Fibroblast of skin of right biceps (primary cell): ENCODE data around the gene IRX5.

ENCODE experiments used
- DNase-seq: peaks from one replicate; pipeline ENCODE4 v3.0.0-alpha.2; 2013

IRX5 gene

DNA sequence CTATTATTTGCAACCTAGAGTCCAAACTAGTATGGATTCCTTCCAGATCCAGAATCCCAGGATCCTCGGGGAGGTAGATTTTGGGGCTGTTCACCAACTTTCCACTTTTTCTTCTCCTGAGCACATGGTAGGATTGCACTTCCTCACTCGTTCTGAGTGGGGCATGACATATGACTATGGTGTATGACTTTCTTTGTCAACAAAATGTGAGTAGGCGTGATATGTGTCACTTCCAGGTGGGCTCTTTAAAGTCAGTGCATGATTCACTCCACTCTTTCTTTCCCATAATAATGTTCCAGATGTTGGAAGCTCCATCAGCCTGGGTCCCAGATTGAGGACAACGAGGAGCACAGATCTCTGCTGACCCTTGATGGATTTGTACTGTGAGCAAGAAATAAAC, 21.5 kb downstream of the IRX5 start:
- no peak for DNase-seq

DNA sequence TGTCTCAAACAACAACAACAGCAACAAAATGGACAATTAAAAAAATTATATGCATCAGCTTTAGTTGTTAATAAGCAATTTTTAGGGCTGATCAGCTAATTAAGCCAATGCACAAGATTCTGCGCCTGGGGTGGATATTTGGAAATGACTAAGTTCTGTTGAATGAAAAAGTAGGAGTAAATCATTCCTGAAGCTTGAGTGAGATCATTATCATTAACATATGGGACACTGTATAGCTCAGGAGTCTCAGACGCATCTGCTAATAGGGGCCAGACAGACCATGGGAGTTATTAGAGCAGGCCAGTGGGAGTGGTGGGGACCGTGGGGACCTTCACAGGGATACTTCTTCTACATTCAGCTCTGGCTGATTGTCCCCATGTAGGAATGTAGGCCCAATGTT, 22.8 kb downstream of the IRX5 start:
- peak; percentile 59 for DNase-seq

DNA sequence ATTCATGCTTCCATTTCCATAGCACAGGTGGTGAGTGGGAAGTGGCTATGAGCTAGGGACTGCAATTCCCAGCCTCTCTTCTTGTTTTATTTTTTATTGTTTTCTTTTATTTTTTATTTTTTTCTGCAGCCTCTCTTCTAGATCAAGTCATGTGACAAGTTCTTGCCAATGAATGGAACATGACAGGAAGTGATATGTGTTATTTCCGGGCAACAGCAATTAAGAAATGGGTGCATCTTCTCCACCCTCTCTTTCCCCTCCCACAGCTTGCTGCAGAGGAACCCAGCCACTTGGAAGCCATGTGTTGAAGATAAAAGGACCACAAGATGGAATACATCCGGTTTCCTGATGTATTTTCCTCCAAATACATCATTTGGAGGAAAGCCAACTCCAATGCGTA, 23.6 kb downstream of the IRX5 start:
- DNase-seq = peak; percentile 23

DNA sequence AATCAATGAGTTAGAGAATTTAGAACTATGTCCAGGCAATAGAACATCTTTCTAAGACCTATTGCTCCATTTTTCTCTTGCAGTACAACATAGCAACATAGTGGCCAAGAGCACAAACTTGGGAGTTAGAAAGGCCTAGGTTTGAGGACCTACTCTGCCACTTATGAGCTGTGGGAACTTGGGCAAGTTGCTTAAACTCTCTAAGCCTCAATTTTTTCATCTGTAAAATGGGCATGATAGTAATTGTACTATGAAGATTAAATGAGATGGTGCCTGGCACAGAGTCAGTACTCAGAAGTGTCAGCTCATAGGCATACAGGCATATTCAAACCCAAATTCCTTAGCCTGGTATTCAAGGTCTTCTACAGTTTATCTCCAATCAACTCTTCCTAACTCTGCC, 25.1 kb downstream of the IRX5 start:
- no peak for DNase-seq

DNA sequence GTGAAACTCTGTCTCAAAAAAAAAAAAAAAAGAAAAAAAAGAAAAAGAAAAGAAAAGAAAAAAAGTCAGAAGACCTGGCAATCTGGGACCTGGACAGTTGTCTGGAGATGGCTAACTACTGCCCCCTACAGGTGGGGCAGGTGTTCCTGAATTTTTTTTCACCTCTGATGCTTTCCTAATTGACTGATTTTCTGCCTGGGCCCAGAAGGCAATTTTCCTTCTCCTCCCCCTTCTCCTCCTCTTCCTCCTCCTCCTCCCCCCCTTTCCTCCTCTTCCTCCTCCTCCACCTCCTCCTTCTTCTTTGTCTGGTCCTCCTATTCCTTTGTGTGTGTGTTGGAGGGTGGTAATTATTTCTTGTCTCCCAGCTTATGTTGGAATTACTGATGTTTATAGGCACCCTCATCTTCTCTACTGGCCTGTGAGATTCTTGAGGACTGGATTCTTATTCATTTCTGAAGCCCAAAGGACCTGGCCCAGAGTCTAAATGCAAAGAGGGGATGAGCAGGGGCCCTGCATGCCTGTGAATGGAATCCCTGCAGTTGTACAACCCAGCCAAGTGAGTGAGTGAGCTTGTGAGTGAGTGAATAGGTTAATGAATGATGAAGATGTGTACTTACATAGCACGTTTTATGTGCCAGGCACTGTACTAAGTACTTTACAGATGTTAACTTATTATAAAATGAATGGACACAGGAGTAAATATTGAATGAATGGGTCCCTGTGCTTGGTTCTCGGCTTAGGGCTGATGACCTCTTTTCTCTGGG, 26.9 kb downstream of the IRX5 start:
- DNase-seq = peak; percentile 31

DNA sequence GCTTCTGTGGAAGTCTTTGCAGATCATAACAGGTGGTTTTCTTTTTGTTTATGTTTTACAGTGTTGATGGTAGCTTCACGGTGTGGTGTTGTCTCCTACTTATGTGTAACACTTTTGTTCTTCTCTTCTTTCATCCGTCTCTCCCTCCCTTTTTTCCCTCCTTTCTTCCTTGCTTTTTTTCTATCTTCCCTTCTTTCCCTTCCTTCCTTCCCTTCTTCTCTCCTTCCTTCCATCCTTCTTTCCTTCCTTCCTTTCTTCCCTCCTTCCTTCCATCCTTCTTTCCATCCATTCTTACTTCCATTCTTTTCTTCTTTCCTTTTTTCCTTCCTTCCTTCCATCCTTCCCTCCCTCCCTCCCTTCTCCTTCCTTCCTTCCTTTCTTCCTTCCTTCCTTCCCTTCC, 31.4 kb downstream of the IRX5 start:
- no peak for DNase-seq

DNA sequence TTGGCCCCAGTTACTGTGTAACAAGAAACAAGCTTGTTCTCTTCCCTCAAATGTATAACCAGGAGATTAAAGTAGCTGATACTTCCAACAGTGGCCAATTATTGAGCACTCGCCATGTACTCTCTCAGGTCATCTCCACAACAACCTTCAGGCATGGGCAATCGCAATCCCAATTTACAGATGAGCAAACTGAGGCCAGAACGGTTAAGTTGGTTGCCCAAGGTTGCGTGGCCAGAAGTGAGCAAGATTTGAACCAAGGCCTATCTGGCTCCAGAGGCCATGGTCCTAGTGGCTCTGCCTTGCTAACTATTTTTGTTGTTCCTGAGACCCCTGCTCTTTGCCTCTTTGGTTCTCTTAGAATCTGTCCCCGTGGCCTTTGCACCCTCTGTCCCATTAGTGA, 33.6 kb downstream of the IRX5 start:
- DNase-seq = no peak

DNA sequence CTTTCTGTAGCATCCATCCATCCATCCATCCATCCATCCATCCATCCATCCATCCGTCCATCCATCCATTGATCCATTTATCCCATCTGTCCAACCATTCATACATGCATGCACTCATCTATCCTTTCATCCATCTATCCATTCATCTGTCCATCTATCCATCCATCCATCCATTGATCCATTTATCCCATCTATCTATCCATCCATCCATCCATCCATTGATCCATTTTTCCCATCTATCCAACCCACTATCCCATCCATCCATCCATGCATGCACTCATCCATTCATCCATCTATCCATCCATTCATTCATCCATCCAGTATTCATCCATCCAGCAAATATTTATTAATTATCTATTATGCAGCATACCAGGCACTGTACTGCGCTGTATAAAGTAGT, 34.8 kb downstream of the IRX5 start:
- DNase-seq = no peak

DNA sequence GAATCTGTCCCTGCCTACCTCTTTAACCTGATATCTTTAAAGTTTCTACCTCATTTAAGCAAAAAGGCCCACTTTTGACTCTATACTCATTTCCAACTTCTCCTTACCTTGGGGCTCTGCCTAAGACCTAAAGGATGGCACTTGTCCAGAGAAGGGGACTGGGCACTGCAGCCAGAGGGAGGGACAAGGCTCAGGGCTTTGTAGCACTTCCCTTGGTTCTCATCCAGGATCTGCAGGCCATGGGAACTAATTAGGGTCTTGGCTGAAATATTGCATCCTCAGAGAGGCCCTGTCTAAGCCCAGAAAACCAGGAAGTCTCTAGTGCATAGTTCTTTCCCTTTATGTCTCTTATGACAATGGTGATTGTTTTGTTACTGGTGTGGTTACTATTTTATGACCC, 37.3 kb downstream of the IRX5 start:
- no peak for DNase-seq

DNA sequence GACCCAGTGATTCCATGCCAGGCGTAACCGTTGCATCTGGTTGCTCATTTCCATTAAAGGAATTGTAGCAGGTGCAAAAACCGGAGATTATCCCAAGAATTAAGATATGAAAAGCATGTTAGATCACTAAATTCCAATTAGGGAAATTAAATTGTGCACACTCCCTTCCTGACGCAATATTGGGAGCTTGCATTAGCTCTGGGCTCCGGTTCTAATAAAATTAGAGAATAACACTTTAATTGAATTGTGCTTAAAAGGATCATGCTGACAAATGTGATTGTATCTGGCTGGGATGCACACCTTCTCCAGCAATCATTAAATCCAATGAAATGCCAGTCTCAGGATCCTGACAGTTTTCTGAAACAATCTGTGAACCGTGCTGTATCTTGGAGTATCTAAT, 38.1 kb downstream of the IRX5 start:
- DNase-seq = no peak

DNA sequence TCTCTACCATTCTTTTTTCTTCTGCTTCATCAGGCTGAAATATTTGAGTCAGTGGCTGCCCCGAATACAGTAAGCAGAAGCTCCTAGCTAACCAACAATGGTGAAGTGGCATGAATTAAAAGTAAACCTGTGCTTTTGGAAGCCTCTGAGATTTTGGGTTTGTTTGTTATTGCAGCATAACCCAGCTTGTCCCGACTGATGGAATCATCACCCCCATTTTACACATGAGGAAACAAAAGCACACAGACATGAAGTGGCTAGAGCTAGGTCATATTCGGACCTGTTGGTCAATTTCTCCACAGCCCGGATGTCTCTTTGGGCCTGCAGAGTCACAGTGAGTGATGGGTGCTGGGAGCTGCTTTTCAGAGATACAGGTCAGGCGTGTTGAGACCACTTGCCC, 39.4 kb downstream of the IRX5 start:
- DNase-seq = no peak

DNA sequence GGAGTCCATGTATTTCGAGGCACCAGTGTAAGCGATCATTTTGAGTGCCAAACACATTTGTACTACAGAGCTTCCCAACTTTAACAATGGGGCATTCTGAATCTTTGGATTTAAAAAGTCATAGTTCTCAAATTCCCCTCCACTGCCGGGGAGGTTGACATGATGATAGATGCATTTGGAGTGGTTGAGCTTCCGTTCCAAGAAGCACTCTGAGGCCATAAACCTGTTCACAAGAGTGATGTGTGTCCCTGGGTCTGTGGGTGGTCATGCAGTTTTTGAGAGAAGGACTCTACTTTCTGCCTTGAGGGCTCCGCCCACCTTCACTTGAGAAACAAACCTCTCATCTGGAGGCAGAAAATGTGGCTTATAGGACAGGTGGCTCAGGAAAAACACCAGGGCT, 43.7 kb downstream of the IRX5 start:
- no peak for DNase-seq

DNA sequence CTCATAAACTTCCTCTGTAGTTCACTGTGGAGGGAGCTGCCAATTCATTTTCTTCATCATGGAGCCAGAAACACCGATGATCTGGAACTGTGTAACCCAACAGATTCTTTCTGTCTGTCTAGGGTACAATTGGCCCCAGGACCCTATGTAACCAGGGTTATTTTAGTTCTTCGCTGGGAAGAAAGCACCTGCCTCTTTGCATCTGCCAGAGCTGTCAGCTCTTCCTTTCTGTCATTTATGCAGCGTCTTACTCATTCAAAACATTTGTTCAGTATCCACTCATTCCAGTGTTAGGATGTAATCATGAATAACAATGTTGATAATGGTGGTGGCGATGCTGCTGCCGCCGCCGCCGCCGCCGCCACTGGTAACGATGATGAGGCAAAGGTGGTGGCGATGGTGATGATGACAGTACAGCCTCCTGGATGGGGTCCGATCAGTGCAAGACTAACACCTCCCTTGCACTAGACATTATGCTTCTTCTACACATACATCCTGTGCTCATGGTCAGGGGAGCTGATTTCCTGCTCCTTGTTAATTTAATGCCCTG, 46.1 kb downstream of the IRX5 start:
- no peak for DNase-seq

DNA sequence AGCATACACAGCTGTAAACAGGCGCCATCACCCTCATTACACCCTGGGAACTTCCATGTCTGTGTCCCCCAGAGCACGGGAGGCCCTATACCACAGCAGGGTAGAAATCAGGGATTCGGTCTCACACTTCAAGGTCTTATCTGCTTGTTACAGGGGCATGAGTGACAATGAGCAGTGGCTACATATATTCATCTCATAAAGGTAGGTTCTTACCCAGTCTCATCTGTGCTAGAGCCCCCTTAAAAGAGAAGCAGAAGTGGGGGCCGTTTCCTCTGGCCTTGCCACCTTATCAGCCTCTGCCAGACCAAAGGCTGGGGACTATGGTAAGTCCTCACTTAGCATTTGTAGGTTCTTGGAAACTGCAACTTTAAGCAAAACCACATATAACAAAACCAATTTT, 46.5 kb downstream of the IRX5 start:
- no peak for DNase-seq

DNA sequence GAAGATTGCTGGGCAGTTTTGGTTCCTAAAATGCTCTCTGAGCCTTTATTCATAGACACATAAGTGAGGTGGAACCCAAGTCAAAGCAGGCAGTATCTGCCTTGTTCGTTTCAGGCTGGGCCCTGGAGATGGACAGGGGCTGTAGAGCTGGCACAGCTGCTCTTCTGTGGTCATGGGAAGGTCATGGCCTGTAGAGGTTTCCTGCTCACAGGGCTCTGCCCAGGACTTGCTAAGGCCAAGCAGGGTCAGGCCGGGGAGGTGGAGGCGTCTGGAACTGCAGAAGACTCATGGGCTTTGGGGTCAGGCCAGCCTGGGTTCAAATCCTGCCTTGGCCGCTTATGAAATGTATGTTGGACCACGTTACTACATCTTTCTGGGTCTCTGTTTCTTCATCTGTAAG, 50.2 kb downstream of the IRX5 start:
- no peak for DNase-seq
